ENCODE measurements around the gene FCHO2.

DNA sequence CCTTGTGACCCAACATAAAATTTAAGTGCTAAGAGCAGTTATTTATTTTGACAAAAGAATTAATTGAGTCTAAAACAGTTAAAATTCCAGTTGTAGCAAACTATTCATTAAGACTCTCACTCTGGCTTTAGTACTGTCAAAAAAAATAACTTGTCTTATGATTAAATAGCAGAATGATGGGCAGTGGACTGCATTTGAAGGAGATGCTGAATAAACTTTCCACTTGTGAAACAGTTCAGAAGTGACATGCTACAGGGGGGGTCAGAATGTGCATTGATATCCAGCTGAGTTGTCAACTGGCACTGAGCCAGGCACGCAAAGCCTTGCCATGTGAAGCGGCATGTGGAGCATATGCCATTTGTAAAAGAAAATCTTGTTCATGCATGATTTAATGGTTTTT lies 76.0 kb downstream of the FCHO2 start:
- TF ChIP-seq, protein P1, sequence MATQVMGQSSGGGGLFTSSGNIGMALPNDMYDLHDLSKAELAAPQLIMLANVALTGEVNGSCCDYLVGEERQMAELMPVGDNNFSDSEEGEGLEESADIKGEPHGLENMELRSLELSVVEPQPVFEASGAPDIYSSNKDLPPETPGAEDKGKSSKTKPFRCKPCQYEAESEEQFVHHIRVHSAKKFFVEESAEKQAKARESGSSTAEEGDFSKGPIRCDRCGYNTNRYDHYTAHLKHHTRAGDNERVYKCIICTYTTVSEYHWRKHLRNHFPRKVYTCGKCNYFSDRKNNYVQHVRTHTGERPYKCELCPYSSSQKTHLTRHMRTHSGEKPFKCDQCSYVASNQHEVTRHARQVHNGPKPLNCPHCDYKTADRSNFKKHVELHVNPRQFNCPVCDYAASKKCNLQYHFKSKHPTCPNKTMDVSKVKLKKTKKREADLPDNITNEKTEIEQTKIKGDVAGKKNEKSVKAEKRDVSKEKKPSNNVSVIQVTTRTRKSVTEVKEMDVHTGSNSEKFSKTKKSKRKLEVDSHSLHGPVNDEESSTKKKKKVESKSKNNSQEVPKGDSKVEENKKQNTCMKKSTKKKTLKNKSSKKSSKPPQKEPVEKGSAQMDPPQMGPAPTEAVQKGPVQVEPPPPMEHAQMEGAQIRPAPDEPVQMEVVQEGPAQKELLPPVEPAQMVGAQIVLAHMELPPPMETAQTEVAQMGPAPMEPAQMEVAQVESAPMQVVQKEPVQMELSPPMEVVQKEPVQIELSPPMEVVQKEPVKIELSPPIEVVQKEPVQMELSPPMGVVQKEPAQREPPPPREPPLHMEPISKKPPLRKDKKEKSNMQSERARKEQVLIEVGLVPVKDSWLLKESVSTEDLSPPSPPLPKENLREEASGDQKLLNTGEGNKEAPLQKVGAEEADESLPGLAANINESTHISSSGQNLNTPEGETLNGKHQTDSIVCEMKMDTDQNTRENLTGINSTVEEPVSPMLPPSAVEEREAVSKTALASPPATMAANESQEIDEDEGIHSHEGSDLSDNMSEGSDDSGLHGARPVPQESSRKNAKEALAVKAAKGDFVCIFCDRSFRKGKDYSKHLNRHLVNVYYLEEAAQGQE (IDR thresholded peaks at IDR 0.05; ENCODE audit: insufficient read depth in 1 of 2, low read depth in 2 of 2, low read length in 1 of 2): no peak
- TF ChIP-seq, protein P2, sequence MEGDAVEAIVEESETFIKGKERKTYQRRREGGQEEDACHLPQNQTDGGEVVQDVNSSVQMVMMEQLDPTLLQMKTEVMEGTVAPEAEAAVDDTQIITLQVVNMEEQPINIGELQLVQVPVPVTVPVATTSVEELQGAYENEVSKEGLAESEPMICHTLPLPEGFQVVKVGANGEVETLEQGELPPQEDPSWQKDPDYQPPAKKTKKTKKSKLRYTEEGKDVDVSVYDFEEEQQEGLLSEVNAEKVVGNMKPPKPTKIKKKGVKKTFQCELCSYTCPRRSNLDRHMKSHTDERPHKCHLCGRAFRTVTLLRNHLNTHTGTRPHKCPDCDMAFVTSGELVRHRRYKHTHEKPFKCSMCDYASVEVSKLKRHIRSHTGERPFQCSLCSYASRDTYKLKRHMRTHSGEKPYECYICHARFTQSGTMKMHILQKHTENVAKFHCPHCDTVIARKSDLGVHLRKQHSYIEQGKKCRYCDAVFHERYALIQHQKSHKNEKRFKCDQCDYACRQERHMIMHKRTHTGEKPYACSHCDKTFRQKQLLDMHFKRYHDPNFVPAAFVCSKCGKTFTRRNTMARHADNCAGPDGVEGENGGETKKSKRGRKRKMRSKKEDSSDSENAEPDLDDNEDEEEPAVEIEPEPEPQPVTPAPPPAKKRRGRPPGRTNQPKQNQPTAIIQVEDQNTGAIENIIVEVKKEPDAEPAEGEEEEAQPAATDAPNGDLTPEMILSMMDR (IDR thresholded peaks at IDR 0.05): no peak
- TF ChIP-seq POLR2AphosphoS5 (IDR thresholded peaks at IDR 0.05; ENCODE audit: low read depth, low read length): no peak

All from Panc1 (cell line).